GM18507 (cell line): Measurements from ENCODE around the gene SRCAP.

ENCODE experiments used
- DNase-seq: peaks from one replicate; pipeline ENCODE4 v3.0.0; 2011; ENCODE audit warnings: low read depth; ENCODE audit not compliant: insufficient read length; ENCODE audit errors: extremely low spot score
- FAIRE-seq: peaks from 2 replicates; lab custom pipeline; 2011; peaks lifted over from hg19 to GRCh38; lab: Jason Lieb, UNC

Gene SRCAP

DNA sequence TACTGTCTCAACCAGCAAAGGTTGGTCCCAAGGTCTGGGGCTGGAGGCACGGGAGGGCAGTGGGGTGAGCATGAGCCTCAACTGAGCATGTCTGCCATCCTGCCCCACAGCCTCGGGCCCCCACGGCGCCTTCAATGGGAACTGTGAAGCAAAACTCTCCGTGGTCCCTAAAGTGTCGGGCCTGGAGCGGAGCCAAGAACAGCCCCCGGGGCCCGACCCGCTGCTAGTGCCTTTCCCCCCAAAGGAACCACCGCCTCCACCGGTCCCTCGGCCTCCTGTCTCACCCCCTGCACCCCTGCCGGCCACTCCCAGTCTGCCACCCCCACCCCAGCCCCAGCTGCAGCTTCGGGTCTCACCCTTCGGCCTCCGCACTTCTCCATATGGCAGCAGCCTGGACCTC lies 36.5 kb upstream of the SRCAP start:
- FAIRE-seq (no peak), DNase-seq (no peak)

DNA sequence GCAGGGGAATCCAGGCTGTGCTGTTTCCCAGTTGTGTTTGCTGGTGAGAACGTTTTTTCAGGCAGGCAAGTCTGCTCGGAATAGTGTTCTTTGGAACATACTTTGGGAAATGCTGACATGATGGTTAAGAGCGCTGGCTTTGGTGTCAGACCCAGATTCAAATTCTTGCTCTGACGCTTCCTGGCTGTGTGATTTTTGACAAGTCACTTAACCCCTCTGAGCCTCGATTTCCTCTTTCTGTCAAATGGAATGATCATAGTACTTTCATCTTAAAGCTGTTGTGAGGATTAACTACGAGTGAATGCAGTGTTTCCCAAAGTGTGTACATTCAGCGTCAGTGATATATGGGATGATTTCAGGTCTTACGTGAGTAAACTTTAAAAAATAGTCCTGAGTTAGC lies 35.9 kb upstream of the SRCAP start:
- FAIRE-seq (no peak), DNase-seq (no peak)

DNA sequence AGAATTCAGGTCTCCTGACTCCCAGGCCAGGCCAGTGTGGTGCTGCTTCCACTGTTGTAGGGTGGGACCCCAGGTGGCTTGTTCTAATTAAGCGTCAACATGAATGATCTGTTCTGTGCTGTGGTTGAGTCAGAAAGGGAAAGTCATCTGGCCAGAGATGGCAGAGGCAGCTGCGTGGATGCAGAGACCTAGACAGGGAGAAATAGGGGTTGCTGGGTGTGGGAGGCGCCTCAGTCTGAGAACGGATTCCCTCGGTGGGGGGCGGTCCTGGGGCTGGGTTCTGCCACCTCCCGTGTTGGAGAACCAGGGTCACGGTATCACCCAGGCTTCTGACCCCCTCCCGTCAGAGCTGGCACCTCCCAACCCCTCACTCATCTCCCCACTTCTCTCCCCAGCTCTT lies 35.2 kb upstream of the SRCAP start:
- FAIRE-seq (no peak), DNase-seq (no peak)

DNA sequence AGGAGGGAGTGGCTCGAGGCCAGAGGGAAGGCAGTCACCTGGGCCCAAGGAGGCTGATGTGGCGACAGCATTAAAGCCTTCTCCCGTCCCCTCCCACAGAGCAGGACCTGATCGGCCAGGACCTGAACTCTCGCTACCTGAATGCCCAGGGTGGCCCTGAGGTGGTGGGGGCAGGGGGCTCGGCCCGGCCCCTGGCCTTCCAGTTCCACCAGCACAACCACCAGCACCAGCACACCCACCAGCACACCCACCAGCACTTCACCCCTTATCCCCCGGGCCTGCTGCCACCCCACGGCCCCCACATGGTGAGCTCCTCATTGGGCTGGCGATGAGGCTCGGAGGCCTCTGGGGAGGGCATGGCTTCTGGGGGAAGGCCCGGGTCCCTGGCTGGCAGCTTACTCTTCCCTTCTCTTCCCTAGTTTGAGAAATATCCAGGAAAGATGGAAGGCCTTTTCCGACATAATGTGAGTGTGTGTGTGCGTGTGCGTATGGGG lies 34.3 kb upstream of the SRCAP start:
- no peak for FAIRE-seq

DNA sequence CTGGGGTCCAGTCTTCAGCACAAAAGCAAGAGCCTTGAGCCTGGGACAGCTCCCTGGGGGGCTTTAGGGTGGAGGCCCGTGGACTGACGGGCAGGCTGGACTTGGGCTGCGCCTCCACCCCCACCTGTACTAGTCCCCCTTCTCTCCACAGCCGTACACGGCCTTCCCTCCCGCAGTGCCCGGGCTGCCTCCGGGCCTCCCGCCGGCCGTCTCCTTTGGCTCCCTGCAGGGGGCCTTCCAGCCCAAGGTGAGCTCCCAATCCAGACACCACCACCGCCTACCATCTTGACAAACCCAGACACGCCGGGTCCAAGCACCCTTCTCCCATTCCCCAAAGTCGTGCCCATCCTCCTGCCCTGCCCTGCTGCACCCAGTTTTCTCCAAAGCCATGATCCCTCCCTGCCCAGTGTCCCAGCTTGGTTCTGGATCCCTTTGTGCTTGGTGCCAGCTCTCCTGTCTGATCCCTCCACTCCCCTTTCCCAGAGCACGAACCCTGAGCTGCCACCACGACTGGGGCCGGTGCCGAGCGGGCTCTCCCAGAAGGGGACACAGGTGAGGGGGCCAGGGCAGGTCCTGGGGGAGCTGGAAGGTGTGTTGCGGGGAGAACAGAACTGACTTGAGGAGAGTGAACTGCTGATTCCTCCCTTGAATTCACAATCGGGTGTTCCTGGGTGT lies 33.7 kb upstream of the SRCAP start:
- DNase-seq = no peak

More for the DNA sequence above, 34.3 kb upstream of the SRCAP start:
- DNase-seq = no peak

DNA sequence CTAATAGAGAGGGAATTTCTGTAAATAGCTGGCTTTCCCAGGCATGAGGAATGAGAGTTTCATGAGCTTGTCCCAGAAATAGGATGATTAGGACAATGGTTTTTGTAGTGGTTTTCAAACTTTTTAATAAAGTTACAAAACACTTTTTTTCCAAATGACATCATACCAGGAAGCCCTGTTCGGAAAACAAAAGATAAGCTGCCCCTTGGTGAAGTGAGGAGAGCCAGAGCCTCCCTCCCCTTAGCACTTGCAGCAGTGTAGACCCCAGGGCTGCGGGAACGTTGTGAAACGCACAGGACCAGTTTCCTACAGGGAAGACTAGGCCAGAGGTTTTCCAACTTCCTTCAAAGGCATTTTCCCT lies 33.2 kb upstream of the SRCAP start:
- DNase-seq (no peak), FAIRE-seq (no peak)

More for the DNA sequence above, 33.7 kb upstream of the SRCAP start:
- FAIRE-seq = no peak

DNA sequence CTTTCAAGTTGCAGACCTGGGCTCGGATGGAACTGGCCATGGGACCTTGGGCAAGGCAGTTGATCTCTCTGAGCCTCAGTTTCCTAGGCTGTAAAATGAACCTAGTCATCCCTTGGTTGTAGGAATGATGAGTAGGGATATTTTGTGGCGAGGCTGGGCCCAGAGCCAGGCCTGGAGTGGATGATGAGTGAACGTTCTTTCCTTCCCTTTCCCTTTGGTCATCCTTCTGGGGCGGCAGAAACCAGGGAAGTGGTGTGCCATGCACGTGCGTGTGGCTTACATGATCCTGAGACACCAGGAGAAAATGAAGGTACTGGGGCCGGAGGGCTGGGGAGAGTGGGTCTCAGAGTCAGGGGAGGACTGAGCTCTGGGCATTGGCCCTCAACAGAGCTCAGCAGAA lies 32.3 kb upstream of the SRCAP start:
- FAIRE-seq = no peak
- DNase-seq = no peak

DNA sequence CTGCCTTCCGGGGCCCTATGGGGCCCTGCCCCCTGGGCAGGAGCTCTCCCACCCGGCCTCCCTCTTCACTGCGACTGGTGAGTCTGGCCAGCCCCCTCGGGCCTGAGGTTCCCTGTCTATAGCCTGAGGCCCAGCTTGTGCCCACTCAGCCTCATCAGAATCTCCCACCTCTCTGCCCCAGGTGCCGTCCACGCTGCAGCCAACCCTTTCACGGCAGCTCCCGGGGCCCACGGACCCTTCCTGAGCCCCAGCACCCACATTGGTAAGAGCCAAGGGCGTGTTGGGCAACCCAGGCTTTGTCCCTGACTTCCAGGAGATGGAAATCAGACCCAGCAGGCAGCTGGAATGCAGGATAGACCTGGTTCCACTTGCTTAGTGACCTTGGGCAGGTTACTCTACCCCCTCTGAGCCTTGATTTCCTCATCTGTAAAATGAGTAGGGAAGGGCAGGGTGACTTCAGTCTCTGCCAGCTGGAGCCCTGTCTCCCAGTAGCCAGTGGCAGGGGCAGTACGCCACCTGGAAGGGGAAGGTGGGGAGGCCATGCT lies 31.5 kb upstream of the SRCAP start:
- FAIRE-seq (no peak), DNase-seq (no peak)

DNA sequence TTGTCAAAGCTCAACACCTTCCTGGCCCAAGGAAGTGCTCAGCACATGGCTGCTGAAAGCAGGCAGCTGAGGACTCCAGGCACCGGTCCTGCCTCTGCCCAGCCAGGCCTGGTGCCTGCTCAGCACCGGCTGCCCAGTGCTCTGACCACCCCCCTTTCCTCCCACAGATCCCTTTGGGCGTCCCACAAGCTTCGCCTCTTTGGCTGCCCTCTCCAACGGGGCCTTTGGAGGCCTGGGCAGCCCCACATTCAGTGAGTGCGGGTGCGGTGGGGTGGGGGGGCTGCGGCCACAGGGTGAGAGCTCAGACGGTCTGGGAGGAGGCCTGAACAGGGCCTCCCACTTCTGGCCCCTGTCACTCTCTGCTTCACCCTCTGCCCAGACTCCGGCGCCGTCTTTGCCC lies 30.6 kb upstream of the SRCAP start:
- DNase-seq (no peak), FAIRE-seq (no peak)

DNA sequence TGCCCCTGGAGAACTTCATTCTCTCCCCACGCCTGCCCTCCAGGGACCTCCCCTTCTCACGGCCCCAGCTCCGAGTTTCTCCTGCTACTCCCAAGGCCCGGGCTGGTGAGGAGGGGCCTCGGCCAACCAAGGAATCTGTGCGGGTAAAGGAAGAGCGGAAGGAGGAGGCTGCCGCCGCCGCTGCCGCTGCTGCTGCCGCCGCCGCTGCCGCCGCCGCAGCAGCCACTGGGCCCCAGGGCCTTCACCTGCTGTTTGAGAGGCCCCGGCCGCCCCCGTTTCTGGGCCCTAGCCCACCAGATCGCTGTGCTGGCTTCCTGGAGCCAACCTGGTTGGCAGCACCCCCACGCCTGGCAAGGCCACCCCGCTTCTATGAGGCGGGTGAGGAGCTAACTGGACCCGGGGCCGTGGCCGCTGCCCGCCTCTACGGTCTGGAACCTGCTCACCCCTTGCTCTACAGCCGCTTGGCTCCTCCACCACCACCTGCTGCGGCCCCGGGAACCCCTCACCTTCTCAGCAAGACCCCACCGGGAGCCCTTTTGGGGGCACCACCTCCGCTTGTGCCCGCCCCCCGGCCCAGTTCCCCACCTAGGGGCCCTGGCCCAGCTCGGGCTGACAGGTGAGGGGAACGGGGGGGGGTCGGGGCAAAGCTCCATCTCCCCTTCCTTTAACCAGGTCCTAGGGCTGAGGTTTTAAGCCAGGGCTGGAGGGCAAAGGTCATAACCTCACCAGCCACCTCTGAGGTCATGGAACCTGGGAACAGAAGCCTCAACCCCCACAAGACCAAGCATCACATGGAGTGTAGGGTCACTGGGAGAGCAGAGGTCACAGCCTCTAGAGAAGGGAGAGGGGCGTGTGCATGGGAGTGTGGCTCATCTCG lies 29.7 kb upstream of the SRCAP start:
- DNase-seq (no peak), FAIRE-seq (no peak)

DNA sequence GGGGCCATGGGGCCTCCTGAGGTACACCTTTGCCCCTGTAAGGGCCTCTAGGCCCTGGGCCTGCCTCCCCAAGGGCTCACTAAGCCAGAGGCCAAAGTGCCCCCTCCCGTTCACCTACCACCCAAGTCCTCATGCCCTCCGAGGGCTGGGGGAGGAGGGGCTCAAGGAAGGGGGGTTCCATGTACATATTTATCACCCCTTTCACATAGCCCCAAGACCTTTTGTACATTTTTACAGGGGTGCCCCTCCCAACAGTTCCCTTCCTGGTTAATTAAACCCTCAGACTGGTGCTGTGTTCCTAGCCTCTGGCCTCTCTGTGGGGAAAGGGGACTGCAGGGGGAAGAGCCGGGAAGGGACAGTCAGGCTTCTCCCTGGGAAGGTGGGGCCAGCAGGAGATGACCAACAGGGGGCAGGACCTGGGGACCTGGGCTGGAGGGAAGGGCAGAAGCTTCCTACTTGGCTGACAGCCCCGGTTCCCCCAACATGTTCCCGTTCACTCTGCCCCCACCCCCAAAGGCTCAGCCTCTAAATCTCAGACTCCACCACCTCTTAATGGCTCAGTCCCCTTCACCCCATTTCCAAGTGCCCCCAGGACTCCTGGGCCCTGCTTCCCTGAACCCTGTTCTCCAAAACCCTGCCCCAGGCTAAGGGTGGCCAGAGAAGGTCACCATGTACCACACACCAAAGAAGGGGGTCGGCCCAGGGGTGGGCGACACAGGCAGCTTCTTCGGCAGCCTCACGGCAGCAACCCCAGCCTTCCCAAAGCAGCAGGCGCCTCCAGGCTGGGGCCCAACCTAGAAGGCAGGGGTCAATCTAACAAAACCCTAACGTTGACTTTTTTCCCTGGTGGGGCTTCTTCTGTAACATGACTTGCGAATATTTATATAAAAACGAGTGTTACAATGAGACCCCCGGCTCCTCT lies 28.8 kb upstream of the SRCAP start:
- no peak for FAIRE-seq
- no peak for DNase-seq

DNA sequence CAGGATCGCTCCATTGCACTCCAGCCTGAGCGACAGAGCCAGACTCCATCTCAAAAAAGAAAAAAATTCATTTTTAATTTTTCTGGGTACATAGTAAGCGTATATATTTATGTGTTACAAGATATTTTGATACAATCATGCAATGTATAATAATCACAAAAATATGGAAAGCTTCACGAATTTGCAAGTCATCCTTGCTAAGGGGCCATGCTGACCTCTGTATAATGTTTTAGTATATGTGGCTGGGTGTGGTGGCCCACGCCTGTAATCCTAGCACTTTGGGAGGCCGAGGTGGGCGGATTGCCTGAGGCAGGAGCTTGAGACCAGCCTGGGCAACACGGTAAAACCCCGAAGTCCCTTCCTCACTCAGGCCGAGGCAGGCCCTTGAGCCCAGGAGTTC lies 23.8 kb upstream of the SRCAP start:
- no peak for FAIRE-seq
- no peak for DNase-seq

DNA sequence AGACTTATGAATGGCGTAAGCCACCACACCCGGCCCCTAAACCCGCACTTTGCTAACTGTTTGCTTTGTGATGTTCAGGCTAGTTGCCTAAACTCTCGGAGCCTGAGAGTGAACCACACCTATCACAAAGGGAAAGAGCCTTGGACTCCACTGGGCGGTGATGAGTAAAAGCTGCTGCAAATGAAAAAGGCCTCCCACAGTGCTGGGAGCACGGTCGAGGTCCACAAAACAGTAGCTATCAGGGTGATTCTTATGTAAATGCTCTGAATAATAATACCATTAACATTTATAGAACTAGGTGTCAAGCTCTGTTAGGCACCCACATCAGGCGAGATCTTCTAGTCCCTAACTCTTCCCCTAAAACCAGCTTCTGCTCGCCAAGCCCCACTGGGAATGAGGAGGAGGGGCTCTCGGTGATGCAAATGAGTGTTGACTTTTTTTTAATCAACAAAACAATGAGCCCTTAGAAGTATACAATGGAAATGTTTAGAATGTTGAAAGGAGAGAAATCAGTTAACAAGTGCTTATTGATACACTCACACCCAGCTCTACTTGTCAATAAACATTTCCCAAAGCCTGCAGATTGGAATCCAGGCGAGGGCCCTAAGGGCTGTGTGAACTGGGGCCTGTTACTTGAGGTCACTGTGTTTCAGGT lies 20.9 kb upstream of the SRCAP start:
- DNase-seq = no peak
- no peak for FAIRE-seq

DNA sequence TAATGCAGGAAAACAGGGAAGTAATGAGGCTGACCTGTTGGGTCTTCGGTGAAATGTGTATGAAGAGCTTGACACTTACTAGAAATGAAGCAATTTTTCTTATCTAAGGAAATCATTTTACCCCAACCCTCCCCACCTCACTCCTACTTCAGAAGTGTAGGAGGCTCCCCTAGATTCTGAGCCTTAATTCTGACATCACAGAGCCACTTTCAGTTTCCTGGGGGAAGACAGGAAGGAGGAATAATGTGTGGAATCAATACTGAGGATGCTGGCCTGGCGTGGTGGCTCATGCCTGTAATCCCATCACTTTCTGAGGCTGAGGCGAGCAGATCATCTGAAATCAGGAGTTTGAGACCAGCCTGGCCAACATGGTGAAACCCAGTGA lies 20.4 kb upstream of the SRCAP start:
- FAIRE-seq (no peak), DNase-seq (no peak)

DNA sequence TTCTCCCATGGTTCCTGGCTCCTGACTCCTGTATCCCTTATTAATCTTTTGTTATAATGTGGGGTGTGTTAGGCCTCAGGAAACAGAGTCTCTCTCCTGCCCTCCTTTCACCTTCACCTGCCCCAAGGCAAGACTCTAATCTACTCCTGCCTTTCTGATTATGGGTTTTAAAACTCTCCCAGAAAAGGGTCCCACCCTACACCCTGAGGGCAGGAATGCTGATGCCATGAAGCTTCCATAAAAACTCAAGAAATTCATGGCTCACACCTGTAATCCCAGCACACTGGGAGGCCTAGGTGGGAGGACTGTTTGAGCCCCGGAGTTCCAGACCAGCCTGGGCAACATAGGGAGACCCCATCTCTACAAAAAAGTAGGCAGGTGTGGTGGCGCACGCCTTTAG lies 18.6 kb upstream of the SRCAP start:
- DNase-seq (no peak), FAIRE-seq (no peak)

DNA sequence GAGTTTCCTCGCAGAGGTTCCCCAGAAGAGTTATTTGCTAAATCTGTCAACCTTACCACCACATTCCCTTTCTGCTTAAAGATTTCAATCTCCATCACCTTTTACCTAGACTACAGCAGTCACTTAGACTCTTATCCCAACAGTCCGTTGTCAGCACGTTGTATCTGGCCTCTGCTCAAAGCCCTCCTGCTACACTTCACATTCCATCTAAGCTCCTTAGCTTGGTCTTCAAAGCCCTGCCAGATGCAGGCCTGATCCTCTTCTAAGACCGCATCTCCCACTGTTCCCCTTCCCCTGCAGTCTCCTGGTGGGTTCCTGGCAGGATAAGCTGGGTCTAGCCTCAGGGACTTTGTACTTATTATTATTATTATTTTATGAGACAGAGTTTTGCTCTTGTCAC lies 10.3 kb upstream of the SRCAP start:
- FAIRE-seq = no peak

DNA sequence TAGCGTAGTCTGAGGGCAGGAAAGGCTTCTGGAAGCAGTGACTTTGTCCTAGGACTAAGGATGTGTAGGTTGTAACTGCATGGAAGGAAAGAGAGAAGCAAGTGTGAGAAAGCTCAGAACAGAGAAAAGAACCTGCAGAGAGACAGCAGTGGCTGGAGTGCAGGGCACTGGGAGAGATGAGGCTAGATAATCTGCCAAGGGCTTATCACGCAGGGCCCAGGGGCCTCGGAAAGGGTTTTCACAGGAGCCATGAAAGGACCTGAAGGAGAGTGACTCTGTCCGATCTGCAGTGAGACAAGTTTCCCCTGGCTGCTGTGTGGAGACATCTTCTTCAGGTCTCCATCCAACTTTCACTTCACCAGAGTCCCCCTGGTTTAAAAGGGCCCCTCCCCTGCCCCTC lies 7.1 kb upstream of the SRCAP start:
- no peak for DNase-seq
- FAIRE-seq = no peak

More for the DNA sequence above, 10.3 kb upstream of the SRCAP start:
- DNase-seq = no peak

DNA sequence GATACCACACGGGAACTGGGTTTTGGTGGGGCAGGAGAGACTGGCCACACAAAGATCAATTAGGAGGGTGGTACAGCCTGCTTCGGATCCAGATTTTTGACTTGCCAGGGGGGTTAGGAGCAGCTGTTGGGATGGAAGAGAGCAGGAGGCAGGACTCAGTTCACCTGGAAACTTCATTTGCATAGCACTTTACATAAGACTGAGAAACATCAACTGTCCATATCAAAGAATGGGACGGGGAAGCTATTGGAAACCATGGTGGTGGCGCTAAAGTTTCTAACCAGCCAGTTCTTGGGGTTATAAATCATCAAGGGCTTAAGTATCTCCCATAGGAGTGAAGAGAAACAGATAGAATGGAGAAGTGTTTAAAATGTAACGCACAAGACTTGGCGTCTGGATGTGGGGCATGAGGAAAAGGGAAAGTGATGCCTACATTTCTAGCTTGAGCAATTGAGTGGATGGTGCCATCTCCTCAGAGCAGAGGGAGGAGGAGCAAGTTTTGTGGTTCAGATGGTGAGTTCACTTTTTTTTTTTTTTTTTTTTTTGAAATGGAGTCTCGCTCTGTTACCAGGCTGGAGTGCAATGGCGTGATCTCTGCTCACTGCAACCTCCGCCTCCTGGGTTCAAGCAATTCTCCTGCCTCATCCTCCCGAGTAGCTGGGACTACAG lies 6.4 kb upstream of the SRCAP start:
- FAIRE-seq (no peak), DNase-seq (no peak)
